Bronchial epithelial cell (primary cell): ENCODE measurements around the gene SMC5. TPM values are rescaled to one million over a fixed set of nuclear protein-coding genes. Genes with fewer than 3 reads are reported as not detected.

Experiments used
- DNase-seq: peaks from one replicate; pipeline ENCODE4 v3.0.0-alpha.2; 2010; ENCODE audit warnings: low read depth
- FAIRE-seq: peaks from 2 replicates; lab custom pipeline; 2011; peaks lifted over from hg19 to GRCh38; lab: Jason Lieb, UNC
- H3K27me3 ChIP-seq: 2 replicates; pipeline ENCODE4 v1.5.1; 2011; ENCODE audit warnings: low read length; ENCODE audit not compliant: control insufficient read depth, insufficient read depth
- H3K36me3 ChIP-seq: 2 replicates; pipeline ENCODE4 v1.5.1; 2011; ENCODE audit warnings: low read length; ENCODE audit not compliant: control insufficient read depth, insufficient read depth
- H3K4me3 ChIP-seq: 2 replicates; pipeline ENCODE4 v1.5.1; 2011; ENCODE audit warnings: mild to moderate bottlenecking, low read depth, low read length, control low read depth
- total RNA-seq: library from RNA; depleted of rRNA; stranded (reverse); fragments of >200 nt; gene quantifications from 2 replicates; pipeline ENCODE4 v1.2.1, GENCODE V29; 2014
- TF ChIP-seq, protein P1 (sequence below): IDR thresholded peaks from 2 replicates; pipeline ENCODE4 v1.5.1; 2011; ENCODE audit warnings: mild to moderate bottlenecking, moderate library complexity, low read length, control low read depth, inconsistent platforms; ENCODE audit not compliant: insufficient read depth, severe bottlenecking

Gene SMC5
- total RNA-seq, 1 donor from 2014 or later = 16.6 TPM

DNA sequence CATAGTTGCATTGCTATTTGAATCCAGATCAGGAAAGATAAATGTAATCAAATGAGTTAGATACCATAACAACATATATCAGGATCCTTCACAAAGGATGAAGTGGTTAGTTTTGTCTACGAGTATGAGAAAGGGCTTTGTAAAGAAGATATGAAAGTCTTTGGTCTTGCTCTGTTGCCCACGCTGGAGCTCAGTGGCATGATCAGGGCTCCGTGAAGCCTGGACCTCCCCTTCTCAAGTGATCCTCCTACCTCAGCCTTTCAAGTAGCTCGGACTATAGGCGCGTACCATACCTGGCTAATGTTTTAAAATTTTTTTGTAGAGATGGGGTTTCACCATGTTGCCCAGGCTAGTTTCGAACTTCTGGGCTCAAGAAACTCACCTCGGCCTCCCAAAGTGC, 1.8 kb downstream of the SMC5 start:
- H3K27me3 ChIP-seq = no peaks in the 10 kb centered on the region
- no peak overlapping the region for H3K4me3 ChIP-seq
- no peaks in the 10 kb centered on the region for H3K36me3 ChIP-seq
- DNase-seq (no peak), FAIRE-seq (no peak)
- TF ChIP-seq, protein P1, sequence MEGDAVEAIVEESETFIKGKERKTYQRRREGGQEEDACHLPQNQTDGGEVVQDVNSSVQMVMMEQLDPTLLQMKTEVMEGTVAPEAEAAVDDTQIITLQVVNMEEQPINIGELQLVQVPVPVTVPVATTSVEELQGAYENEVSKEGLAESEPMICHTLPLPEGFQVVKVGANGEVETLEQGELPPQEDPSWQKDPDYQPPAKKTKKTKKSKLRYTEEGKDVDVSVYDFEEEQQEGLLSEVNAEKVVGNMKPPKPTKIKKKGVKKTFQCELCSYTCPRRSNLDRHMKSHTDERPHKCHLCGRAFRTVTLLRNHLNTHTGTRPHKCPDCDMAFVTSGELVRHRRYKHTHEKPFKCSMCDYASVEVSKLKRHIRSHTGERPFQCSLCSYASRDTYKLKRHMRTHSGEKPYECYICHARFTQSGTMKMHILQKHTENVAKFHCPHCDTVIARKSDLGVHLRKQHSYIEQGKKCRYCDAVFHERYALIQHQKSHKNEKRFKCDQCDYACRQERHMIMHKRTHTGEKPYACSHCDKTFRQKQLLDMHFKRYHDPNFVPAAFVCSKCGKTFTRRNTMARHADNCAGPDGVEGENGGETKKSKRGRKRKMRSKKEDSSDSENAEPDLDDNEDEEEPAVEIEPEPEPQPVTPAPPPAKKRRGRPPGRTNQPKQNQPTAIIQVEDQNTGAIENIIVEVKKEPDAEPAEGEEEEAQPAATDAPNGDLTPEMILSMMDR = no peak

DNA sequence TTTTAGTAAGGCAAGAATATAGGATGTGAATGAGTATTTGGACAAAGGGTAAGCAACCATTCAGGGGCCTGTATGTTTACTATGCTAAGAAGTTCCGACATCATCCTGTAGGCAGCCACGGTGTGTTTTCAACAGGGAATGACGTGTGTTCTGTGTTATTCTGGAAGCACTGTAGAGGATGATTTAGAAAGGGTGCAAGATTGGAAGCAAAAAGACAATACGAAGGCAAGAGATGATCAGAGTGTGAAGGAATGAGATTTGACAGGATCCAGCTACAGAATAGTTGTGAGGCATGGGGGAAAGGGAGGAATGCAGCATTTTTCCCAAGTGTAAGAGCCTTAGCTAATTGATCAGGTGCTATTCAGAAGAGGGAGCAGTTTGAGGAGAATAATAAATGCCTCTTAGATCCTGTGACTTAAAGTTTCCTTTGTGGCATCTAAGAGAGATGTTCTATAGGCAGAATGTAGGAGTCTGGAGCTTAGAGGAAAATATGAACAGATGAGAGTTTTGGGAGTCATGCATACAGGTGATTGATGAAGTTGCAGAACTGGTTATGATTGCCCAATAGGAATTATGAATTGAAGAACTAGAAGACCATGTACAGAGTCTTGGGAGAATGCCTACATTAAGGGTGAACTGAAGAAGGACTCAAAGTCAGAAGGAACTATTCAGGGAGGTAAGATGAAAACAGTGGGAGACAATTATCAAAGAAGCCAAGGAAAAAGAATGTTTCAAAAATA, 2.5 kb downstream of the SMC5 start:
- TF ChIP-seq, protein P1 = no peak
- FAIRE-seq (no peak), DNase-seq (peak; percentile 66)

DNA sequence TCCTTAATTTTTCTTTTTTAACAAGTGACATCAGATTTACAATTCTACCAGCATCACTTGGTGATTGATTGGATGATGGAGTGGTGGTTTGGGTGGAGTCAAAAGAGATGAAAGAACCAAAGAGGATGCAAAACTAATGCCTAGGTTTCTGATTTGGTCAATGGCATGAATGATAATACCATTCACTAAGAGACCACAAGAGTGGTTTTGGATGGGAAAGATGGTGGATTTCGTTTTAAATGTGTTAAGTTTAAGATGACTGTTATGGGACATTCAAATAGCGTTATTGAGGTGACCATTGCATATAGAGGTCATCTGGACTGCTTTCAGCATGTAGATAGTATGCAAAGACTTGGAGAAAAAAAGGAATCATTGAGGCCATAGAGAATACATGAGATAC, 3.6 kb downstream of the SMC5 start:
- Histone ChIP-seq H3K36me3 (no peaks in the 10 kb centered on the region), H3K4me3 (no peak overlapping the region), H3K27me3 (no peaks in the 10 kb centered on the region)
- no peak for DNase-seq
- FAIRE-seq = no peak
- TF ChIP-seq, protein P1 = no peak

More for the DNA sequence above, 2.5 kb downstream of the SMC5 start:
- Histone ChIP-seq H3K4me3 (no peak overlapping the region), H3K27me3 (no peaks in the 10 kb centered on the region), H3K36me3 (no peaks in the 10 kb centered on the region)

DNA sequence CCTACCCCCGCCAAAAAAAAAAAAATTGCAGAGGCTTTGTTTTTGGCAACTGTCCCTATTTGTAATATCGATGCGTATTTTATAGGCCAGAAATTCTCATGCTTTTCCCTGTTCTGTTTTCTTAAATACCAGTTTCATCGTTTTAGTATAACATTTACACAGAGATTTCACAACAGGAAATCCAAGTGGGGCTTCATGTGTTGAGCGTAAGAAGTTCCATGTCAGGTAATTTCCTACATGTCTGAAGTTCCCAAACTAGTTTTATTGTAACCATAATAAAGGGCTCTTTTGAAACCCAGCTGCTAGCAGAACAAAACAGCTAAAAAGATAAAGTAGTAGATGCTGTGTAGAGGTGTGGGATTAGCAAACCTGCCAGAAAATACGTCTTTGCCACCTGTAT, 4.2 kb downstream of the SMC5 start:
- TF ChIP-seq, protein P1 = no peak
- DNase-seq = peak; percentile 51
- Histone ChIP-seq H3K36me3 (no peaks in the 10 kb centered on the region), H3K4me3 (no peak overlapping the region), H3K27me3 (no peaks in the 10 kb centered on the region)
- no peak for FAIRE-seq

DNA sequence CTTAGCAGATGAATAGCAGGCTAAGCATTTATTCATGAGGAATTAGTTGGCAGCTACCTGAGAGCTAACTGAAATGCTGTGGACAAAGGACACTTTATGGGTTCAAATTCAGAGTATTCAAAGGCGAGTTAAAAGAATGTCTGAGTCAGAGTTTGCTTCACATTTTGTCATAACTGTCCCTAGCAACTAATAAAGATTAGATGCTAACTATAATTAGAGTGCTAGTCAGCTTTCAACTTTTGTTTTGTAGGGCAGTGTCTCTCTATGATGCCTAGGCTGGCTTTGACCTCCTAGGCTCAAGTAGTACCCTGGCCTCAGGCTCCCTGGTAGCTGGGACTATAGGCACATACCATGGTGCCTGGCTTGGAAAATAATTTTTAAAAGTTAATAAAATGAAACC, 4.6 kb downstream of the SMC5 start:
- TF ChIP-seq, protein P1 = no peak
- FAIRE-seq = no peak
- DNase-seq = peak; percentile 61
- Histone ChIP-seq H3K4me3 (no peak overlapping the region), H3K27me3 (no peaks in the 10 kb centered on the region), H3K36me3 (no peaks in the 10 kb centered on the region)

DNA sequence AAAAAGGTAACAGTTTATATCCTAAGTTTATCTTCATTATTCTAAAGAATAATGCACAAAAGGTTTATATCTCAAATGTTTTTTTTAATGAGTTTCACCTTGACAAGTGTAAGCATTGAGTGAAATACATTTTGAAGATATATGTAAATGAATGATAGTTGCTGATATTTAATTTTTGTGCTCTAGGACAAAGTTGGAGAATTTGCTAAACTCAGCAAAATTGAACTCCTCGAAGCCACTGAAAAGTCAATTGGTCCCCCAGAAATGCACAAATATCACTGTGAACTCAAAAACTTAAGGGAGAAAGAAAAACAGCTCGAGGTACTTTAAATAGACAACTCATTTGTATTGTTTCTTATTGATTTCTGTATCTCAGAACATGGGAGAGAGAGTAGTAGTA, 19.5 kb downstream of the SMC5 start:
- Histone ChIP-seq H3K36me3 (peaks cover 4% of the 10 kb centered on the region), H3K4me3 (no peak overlapping the region), H3K27me3 (no peaks in the 10 kb centered on the region)
- TF ChIP-seq, protein P1 = no peak
- DNase-seq (no peak), FAIRE-seq (no peak)
